ENCODE measurements around the gene P2RY13.

Gene P2RY13

DNA sequence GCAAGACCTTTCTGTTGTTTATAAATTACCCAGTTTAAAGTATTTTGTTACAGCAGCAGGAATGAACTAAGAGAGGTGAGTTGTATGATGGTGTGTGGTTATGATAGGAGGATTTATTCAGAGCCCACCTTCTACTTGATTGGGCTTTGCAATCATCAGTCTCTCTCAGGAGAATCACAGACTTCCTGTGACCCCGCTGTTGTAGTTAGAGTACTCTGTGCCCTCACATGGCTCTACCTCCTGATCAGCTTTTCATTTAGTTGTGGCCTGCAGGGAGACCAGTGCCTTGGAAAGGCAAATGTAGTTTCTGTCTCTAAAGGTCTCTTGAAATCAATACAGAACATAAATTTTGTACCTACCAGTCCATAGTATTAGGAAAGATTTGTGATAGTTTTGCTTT lies 43.4 kb downstream of the P2RY13 start:
- no peaks in the 10 kb centered on the region for H3K9me3 ChIP-seq (ENCODE audit: control insufficient read depth, insufficient read depth, low read length)
- no peak overlapping the region for H3K4me3 ChIP-seq (ENCODE audit: low read depth, low read length)
- H3K27me3 ChIP-seq (ENCODE audit: control insufficient read depth, insufficient read depth, low read length): no peaks in the 10 kb centered on the region
- H3K4me1 ChIP-seq (ENCODE audit: control insufficient read depth, insufficient read depth, low read length): peaks cover 2% of the 10 kb centered on the region
- no peak overlapping the region for H3K9ac ChIP-seq (ENCODE audit: low read depth, low read length)
- no peaks in the 10 kb centered on the region for H3K36me3 ChIP-seq (ENCODE audit: control insufficient read depth, insufficient read depth, low read length)

DNA sequence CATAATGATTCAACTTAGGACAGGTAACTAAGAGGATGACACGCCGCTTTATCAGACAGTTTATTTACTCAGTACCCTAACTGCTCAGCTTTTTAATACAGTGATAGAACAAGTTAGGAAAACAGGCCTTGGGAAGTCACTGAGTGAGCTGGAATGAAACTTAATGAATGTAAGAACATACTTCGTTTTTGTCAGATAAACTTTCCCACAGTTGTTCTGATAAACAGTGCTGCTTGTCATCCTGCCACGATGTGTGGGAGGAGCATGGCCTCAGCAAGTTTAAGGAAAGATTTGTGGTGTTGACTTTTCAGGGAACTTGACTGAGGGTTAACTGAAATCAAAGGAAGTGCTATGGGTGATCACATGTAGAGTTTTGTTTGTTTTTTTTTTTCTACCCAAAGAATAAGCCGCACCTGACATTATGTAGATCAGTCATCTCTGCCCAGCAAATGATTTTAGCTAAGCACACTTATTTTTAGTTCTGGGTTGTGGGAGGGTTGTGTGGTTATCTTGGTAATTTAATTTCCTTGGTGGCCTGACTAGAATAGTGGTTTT lies 45.4 kb downstream of the P2RY13 start:
- Histone ChIP-seq H3K4me3 (ENCODE audit: low read depth, low read length) (no peak overlapping the region), H3K9me3 (ENCODE audit: control insufficient read depth, insufficient read depth, low read length) (no peaks in the 10 kb centered on the region), H3K9ac (ENCODE audit: low read depth, low read length) (no peak overlapping the region), H3K27me3 (ENCODE audit: control insufficient read depth, insufficient read depth, low read length) (no peaks in the 10 kb centered on the region), H3K4me1 (ENCODE audit: control insufficient read depth, insufficient read depth, low read length) (peaks cover 2% of the 10 kb centered on the region), H3K36me3 (ENCODE audit: control insufficient read depth, insufficient read depth, low read length) (no peaks in the 10 kb centered on the region)

DNA sequence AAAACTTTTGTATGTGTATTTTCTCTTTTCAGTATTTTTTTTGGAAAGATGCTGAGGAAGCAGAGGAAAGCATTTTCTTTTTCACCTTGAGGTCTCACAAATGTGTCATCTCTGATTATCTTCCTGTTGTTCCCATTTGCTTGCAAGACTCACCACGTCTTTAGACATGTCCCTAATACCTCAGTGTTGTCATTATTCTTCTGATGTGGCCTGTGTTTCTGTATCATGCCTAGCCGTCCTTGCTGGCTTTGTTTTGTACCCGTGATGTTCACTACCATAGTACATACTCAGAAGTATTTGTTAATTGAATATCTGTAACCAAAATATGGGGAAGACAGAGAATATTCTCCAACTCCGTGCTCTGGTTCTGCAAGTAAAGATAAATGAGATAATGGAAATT lies 46.0 kb downstream of the P2RY13 start:
- Histone ChIP-seq H3K4me1 (ENCODE audit: control insufficient read depth, insufficient read depth, low read length) (peaks cover 2% of the 10 kb centered on the region), H3K4me3 (ENCODE audit: low read depth, low read length) (no peak overlapping the region), H3K9ac (ENCODE audit: low read depth, low read length) (no peak overlapping the region), H3K36me3 (ENCODE audit: control insufficient read depth, insufficient read depth, low read length) (no peaks in the 10 kb centered on the region), H3K9me3 (ENCODE audit: control insufficient read depth, insufficient read depth, low read length) (no peaks in the 10 kb centered on the region), H3K27me3 (ENCODE audit: control insufficient read depth, insufficient read depth, low read length) (no peaks in the 10 kb centered on the region)

DNA sequence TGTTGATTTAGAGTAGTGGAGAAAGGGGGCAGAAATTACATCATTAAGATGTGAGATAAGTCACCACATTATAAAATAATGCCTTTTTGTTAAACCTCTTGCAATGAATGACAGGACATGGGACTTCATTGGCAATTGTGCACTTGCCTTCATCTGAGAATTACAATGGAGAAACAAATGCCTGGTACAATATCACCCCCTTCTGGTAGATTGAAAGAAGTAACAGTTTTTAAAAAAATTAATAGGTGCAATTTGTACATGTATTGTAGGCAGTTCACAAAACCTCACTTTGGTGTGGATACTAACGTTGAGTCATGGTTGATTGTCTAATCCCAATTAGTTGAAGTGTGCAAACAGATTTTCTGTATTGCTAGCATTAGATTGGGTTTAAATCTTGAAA lies 46.4 kb downstream of the P2RY13 start:
- no peaks in the 10 kb centered on the region for H3K9me3 ChIP-seq (ENCODE audit: control insufficient read depth, insufficient read depth, low read length)
- no peak overlapping the region for H3K4me3 ChIP-seq (ENCODE audit: low read depth, low read length)

DNA sequence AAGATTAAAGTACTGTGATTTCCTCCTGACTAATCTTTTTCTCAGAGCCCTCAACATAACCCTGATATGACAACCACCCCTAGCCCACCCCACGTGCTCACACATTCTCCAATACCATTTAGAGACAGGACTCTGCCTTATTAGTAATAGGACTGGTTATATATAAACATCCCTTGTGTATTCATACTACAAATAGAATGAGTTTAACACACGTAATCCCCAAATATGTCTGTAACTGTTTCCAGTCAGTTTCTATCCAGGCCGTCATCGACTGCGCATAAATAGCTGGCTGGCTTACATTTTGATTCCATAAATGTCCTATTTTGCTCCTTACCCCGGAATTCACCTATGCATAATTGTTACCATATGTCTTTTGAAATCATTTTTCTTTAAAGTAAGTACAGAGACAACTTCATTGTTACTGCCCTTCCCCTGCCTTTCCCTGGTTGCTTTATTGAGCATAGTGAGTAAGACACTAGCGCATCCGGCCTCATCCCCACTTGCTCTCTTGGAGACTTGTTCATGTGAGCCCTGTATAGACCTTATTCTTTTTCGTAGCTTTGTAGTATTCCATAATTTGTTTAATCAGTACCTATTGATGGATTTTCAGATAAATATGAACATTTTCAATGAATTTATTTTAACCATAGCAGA lies 47.6 kb downstream of the P2RY13 start:
- peaks cover 2% of the 10 kb centered on the region for H3K4me1 ChIP-seq (ENCODE audit: control insufficient read depth, insufficient read depth, low read length)
- H3K36me3 ChIP-seq (ENCODE audit: control insufficient read depth, insufficient read depth, low read length): no peaks in the 10 kb centered on the region
- H3K4me3 ChIP-seq (ENCODE audit: low read depth, low read length): no peak overlapping the region
- H3K9ac ChIP-seq (ENCODE audit: low read depth, low read length): no peak overlapping the region
- no peaks in the 10 kb centered on the region for H3K9me3 ChIP-seq (ENCODE audit: control insufficient read depth, insufficient read depth, low read length)
- no peaks in the 10 kb centered on the region for H3K27me3 ChIP-seq (ENCODE audit: control insufficient read depth, insufficient read depth, low read length)

More for the DNA sequence above, 46.4 kb downstream of the P2RY13 start:
- Histone ChIP-seq H3K36me3 (ENCODE audit: control insufficient read depth, insufficient read depth, low read length) (no peaks in the 10 kb centered on the region), H3K4me1 (ENCODE audit: control insufficient read depth, insufficient read depth, low read length) (peaks cover 2% of the 10 kb centered on the region), H3K9ac (ENCODE audit: low read depth, low read length) (no peak overlapping the region), H3K27me3 (ENCODE audit: control insufficient read depth, insufficient read depth, low read length) (no peaks in the 10 kb centered on the region)

DNA sequence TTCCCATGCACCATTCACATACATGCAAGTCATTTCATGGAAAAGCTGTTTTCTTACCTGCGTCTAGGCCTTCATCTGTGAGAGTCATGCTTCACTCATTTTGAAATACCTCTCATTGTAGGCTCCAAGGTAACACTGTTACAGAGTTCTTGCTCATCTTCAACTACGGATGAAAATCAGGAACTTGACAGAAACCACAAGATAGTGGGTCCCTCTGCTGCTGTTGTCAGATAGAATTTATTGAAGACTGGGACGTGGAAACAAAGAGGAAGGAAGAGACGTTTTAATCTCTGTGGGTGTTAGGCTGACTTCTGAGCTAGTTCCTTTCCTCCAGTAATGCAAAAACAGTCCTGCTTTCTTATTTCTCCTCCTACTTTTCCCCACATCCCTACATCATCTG lies 51.1 kb downstream of the P2RY13 start, which contains the start of gene P2RY14:
Gene P2RY14 (minus strand): TSS at position 313 of the 400 bp plus-strand sequence. CDS start 64,226 bp downstream, outside the sequence.
- Histone ChIP-seq H3K27me3 (ENCODE audit: control insufficient read depth, insufficient read depth, low read length) (no peaks in the 10 kb centered on the region), H3K4me1 (ENCODE audit: control insufficient read depth, insufficient read depth, low read length) (no peaks in the 10 kb centered on the region), H3K9me3 (ENCODE audit: control insufficient read depth, insufficient read depth, low read length) (no peaks in the 10 kb centered on the region), H3K9ac (ENCODE audit: low read depth, low read length) (no peak within 1 kb of the TSS), H3K36me3 (ENCODE audit: control insufficient read depth, insufficient read depth, low read length) (no peaks in the 10 kb centered on the region), H3K4me3 (ENCODE audit: low read depth, low read length) (no peak within 1 kb of the TSS)

DNA sequence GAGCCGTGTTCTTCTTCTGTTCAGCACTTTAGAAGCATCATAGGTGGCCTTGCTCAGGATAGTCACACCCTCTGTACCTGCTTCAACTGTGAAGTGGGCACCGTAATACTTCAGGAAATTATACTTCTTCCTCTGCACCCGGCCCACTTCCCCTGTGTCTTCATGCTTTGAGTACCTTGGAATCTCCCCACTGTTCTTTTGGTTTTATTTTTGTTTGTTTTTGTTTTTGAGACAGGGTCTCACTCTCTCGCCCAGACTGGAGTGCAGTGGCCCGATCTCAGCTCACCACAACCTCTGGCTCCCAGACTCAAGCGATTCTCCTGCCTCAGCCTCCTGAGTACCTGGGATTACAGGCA lies 52.7 kb downstream of the P2RY13 start:
- no peak overlapping the region for H3K4me3 ChIP-seq (ENCODE audit: low read depth, low read length)
- no peaks in the 10 kb centered on the region for H3K4me1 ChIP-seq (ENCODE audit: control insufficient read depth, insufficient read depth, low read length)
- H3K9me3 ChIP-seq (ENCODE audit: control insufficient read depth, insufficient read depth, low read length): no peaks in the 10 kb centered on the region
- H3K9ac ChIP-seq (ENCODE audit: low read depth, low read length): no peak overlapping the region
- no peaks in the 10 kb centered on the region for H3K36me3 ChIP-seq (ENCODE audit: control insufficient read depth, insufficient read depth, low read length)
- no peaks in the 10 kb centered on the region for H3K27me3 ChIP-seq (ENCODE audit: control insufficient read depth, insufficient read depth, low read length)

Measured in iPS-15b (cell line).